ENCODE results near the gene FAM120A.

DNA sequence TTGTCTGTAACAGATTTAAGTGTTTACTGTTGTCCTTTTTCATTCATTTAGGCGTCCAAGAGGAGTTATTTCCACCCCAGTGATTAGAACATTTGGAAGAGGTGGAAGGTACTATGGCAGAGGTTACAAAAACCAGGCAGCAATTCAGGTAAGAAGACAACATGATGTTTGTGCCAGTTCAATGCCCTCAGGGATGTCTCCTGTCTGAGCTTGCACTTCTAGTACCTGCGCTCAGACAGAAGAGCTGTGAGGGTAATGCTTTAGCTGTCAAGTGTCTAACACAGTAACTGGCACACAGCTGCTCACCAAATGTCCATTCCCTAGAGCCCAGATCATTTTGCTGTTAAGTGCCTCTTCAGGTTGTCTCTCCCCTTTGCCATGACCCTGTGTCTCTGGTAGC, 110.7 kb downstream of the FAM120A start:
- no peak for TF ChIP-seq ETV6 (CRISPR knock-in tag; IDR thresholded peaks at IDR 0.05)
- no peak for TF ChIP-seq NFE2L1 (CRISPR knock-in tag; IDR thresholded peaks at IDR 0.05)
- TF ChIP-seq GABPB1 (CRISPR knock-in tag; IDR thresholded peaks at IDR 0.05), result no peak
- TF ChIP-seq IRF1 (CRISPR knock-in tag; IDR thresholded peaks at IDR 0.05), result no peak
- TF ChIP-seq, protein P1, sequence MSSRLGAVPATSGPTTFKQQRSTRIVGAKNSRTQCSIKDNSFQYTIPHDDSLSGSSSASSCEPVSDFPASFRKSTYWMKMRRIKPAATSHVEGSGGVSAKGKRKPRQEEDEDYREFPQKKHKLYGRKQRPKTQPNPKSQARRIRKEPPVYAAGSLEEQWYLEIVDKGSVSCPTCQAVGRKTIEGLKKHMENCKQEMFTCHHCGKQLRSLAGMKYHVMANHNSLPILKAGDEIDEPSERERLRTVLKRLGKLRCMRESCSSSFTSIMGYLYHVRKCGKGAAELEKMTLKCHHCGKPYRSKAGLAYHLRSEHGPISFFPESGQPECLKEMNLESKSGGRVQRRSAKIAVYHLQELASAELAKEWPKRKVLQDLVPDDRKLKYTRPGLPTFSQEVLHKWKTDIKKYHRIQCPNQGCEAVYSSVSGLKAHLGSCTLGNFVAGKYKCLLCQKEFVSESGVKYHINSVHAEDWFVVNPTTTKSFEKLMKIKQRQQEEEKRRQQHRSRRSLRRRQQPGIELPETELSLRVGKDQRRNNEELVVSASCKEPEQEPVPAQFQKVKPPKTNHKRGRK (CRISPR knock-in tag; IDR thresholded peaks at IDR 0.05; ENCODE audit: borderline replicate concordance), result no peak
- no peak for TF ChIP-seq KAT7 (CRISPR knock-in tag; IDR thresholded peaks at IDR 0.05; ENCODE audit: borderline replicate concordance)
- no peak for TF ChIP-seq CTCF (IDR thresholded peaks at IDR 0.05)
- TF ChIP-seq SMAD4 (CRISPR knock-in tag; IDR thresholded peaks at IDR 0.05), result no peak
- TF ChIP-seq ZNF423 (CRISPR knock-in tag; IDR thresholded peaks at IDR 0.05), result no peak
- no peak for TF ChIP-seq NR2C2 (CRISPR knock-in tag; IDR thresholded peaks at IDR 0.05)
- TF ChIP-seq, protein P2, sequence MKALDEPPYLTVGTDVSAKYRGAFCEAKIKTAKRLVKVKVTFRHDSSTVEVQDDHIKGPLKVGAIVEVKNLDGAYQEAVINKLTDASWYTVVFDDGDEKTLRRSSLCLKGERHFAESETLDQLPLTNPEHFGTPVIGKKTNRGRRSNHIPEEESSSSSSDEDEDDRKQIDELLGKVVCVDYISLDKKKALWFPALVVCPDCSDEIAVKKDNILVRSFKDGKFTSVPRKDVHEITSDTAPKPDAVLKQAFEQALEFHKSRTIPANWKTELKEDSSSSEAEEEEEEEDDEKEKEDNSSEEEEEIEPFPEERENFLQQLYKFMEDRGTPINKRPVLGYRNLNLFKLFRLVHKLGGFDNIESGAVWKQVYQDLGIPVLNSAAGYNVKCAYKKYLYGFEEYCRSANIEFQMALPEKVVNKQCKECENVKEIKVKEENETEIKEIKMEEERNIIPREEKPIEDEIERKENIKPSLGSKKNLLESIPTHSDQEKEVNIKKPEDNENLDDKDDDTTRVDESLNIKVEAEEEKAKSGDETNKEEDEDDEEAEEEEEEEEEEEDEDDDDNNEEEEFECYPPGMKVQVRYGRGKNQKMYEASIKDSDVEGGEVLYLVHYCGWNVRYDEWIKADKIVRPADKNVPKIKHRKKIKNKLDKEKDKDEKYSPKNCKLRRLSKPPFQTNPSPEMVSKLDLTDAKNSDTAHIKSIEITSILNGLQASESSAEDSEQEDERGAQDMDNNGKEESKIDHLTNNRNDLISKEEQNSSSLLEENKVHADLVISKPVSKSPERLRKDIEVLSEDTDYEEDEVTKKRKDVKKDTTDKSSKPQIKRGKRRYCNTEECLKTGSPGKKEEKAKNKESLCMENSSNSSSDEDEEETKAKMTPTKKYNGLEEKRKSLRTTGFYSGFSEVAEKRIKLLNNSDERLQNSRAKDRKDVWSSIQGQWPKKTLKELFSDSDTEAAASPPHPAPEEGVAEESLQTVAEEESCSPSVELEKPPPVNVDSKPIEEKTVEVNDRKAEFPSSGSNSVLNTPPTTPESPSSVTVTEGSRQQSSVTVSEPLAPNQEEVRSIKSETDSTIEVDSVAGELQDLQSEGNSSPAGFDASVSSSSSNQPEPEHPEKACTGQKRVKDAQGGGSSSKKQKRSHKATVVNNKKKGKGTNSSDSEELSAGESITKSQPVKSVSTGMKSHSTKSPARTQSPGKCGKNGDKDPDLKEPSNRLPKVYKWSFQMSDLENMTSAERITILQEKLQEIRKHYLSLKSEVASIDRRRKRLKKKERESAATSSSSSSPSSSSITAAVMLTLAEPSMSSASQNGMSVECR (CRISPR knock-in tag; IDR thresholded peaks at IDR 0.05; ENCODE audit: borderline replicate concordance), result no peak
- TF ChIP-seq E2F4 (CRISPR knock-in tag; IDR thresholded peaks at IDR 0.05; ENCODE audit: borderline replicate concordance, low read depth), result no peak

Data from WTC11 (cell line).